H1 (cell line): ENCODE measurements around the gene LILRB2. TPM values are rescaled to one million over a fixed set of nuclear protein-coding genes. Genes with fewer than 3 reads are reported as not detected.
"Not testable (repeated sequence)": the region's sequence is repeated elsewhere in the genome, so short reads cannot be mapped to it uniquely, and the experiment has no call there.

Source experiments
- CTCF ChIA-PET: fragments of 300-600 bp; sonication (Branson Sonifier 250); formaldehyde crosslinking; loops from one replicate; lab custom pipeline; 2021; ENCODE audit not compliant: partially characterized antibody; lab: Charles Lee
- POLR2A ChIA-PET: fragments of 300-600 bp; sonication (Branson Sonifier 250); formaldehyde crosslinking; loops from one replicate; lab custom pipeline; 2021; ENCODE audit warnings: inconsistent platforms; ENCODE audit not compliant: partially characterized antibody; lab: Charles Lee
- DNase-seq, 2 experiments: peaks; one replicate each; pipeline versions ENCODE4 v3.0.0 to v3.0.0-alpha.2; 2010 to 2022; ENCODE audit warnings: low spot score in 2 of 2, low read depth in 1 of 2, mixed read lengths in 1 of 2
- FAIRE-seq: peaks from 2 replicates; lab custom pipeline; 2011; peaks lifted over from hg19 to GRCh38; lab: Jason Lieb, UNC
- H2AFZ ChIP-seq: 2 replicates; pipeline ENCODE4 v1.8.1; 2012; ENCODE audit warnings: low read length, inconsistent platforms
- H2AK5ac ChIP-seq: 2 replicates; pipeline ENCODE4 v1.6.1; 2013; ENCODE audit warnings: low read depth, low read length
- H2BK120ac ChIP-seq: replicated peaks from 2 replicates; pipeline ENCODE3; 2013; ENCODE audit warnings: low read depth, low read length, inconsistent platforms
- H2BK12ac ChIP-seq: 2 replicates; pipeline ENCODE4 v1.6.1; 2013; ENCODE audit warnings: low read depth, low read length
- H2BK15ac ChIP-seq: 2 replicates; pipeline ENCODE4 v1.6.1; 2013; ENCODE audit warnings: low read length
- H2BK20ac ChIP-seq: 2 replicates; pipeline ENCODE4 v1.6.1; 2013; ENCODE audit warnings: low read length
- H2BK5ac ChIP-seq: 2 replicates; pipeline ENCODE4 v1.6.1; 2013; ENCODE audit warnings: low read depth, low read length
- H3K14ac ChIP-seq: 2 replicates; pipeline ENCODE4 v1.6.1; 2013; ENCODE audit warnings: inconsistent platforms; ENCODE audit not compliant: insufficient read length
- H3K18ac ChIP-seq: 2 replicates; pipeline ENCODE4 v1.6.1; 2013; ENCODE audit warnings: low read length; ENCODE audit errors: extremely low read depth
- H3K23ac ChIP-seq: 2 replicates; pipeline ENCODE4 v1.6.1; 2013; ENCODE audit warnings: inconsistent platforms; ENCODE audit not compliant: insufficient read length
- H3K23me2 ChIP-seq: 2 replicates; pipeline ENCODE4 v1.6.1; 2013; ENCODE audit warnings: low read depth, low read length
- H3K27ac ChIP-seq: 2 replicates; pipeline ENCODE4 v1.6.1; 2011; ENCODE audit warnings: low read depth, low read length, inconsistent platforms
- H3K27me3 ChIP-seq, 4 experiments: replicated peaks in 1 of 4; 1 replicate in 1 of 4; 2 replicates in 3 of 4; pipeline versions ENCODE4 v1.6.1 to v1.8.1; 2011 to 2013; ENCODE audit warnings: low read length in 3 of 4, mild to moderate bottlenecking in 3 of 4, inconsistent platforms in 2 of 4, mixed read lengths in 2 of 4, moderate library complexity in 1 of 4; ENCODE audit not compliant: control insufficient read depth in 3 of 4, insufficient read depth in 3 of 4; ENCODE audit errors: extremely low read depth in 1 of 4
- H3K36me3 ChIP-seq, 4 experiments: 2 replicates each; pipeline versions ENCODE4 v1.6.1 to v1.8.1; 2011 to 2013; ENCODE audit warnings: mild to moderate bottlenecking in 4 of 4, low read length in 3 of 4, moderate library complexity in 2 of 4, control low read depth in 1 of 4, inconsistent platforms in 1 of 4; ENCODE audit not compliant: insufficient read depth in 4 of 4, control insufficient read depth in 2 of 4
- H3K4ac ChIP-seq: replicated peaks from 2 replicates; pipeline ENCODE3; 2013; ENCODE audit warnings: low read length, low read depth, mixed read lengths, inconsistent platforms; ENCODE audit not compliant: insufficient read length
- H3K4me1 ChIP-seq, 4 experiments: replicated peaks in 1 of 4; 1 replicate in 1 of 4; 2 replicates in 3 of 4; pipeline versions ENCODE4 v1.6.1 to v1.8.1; 2011 to 2013; ENCODE audit warnings: low read length in 3 of 4, inconsistent platforms in 2 of 4, mixed read lengths in 1 of 4; ENCODE audit not compliant: insufficient read depth in 4 of 4, control insufficient read depth in 3 of 4
- H3K4me2 ChIP-seq, 2 experiments: 2 replicates each; pipeline versions ENCODE4 v1.6.1 to v1.8.1; 2011 to 2013; ENCODE audit warnings: low read depth in 2 of 2, low read length in 2 of 2, control low read depth in 1 of 2, inconsistent platforms in 1 of 2, mild to moderate bottlenecking in 1 of 2; ENCODE audit not compliant: insufficient read depth in 1 of 2
- H3K4me3 ChIP-seq, 4 experiments: fragments of 200-600, 300-600 bp in 1 of 4; sonication (generic), shearing (Covaris generic), sonication (Bioruptor Twin) in 1 of 4; 2 replicates each; pipeline versions ENCODE4 v1.5.1 to v1.8.1; 2011 to 2016; ENCODE audit warnings: low read length in 4 of 4, low read depth in 3 of 4, control low read depth in 2 of 4, inconsistent platforms in 2 of 4, mild to moderate bottlenecking in 2 of 4, mixed read lengths in 1 of 4, moderate library complexity in 1 of 4; ENCODE audit not compliant: insufficient read depth in 2 of 4; ENCODE audit errors: extremely low read depth in 1 of 4
- H3K56ac ChIP-seq: replicated peaks from 2 replicates; pipeline ENCODE3; 2013; ENCODE audit warnings: low read depth, mild to moderate bottlenecking, mixed read lengths, low read length, inconsistent platforms; ENCODE audit not compliant: insufficient read length
- H3K79me1 ChIP-seq: 2 replicates; pipeline ENCODE4 v1.6.1; 2013; ENCODE audit warnings: low read depth, low read length, control low read depth
- H3K79me2 ChIP-seq, 2 experiments: 2 replicates each; pipeline versions ENCODE4 v1.6.1 to v1.8.1; 2012 to 2013; ENCODE audit warnings: low read length in 2 of 2, mild to moderate bottlenecking in 2 of 2, inconsistent platforms in 1 of 2; ENCODE audit not compliant: insufficient read depth in 2 of 2, control insufficient read depth in 1 of 2
- H3K9ac ChIP-seq, 4 experiments: replicated peaks in 1 of 4; 1 replicate in 1 of 4; 2 replicates in 3 of 4; pipeline versions ENCODE4 v1.6.1 to v1.8.1; 2011 to 2013; ENCODE audit warnings: low read depth in 3 of 4, low read length in 3 of 4, control low read depth in 2 of 4, mild to moderate bottlenecking in 2 of 4, moderate library complexity in 2 of 4, inconsistent platforms in 1 of 4; ENCODE audit errors: extremely low read depth in 1 of 4
- H3K9me3 ChIP-seq, 2 experiments: 2 replicates each; pipeline versions ENCODE4 v1.6.1 to v1.8.1; 2012 to 2013; ENCODE audit warnings: mild to moderate bottlenecking in 2 of 2, moderate library complexity in 2 of 2, control low read depth in 1 of 2, inconsistent platforms in 1 of 2, low read depth in 1 of 2, low read length in 1 of 2, mixed read lengths in 1 of 2; ENCODE audit not compliant: insufficient read depth in 2 of 2
- H4K20me1 ChIP-seq, 2 experiments: replicated peaks in 1 of 2; 2 replicates each; pipeline versions ENCODE3 to v1.8.1; 2011 to 2013; ENCODE audit warnings: inconsistent platforms in 2 of 2, low read length in 2 of 2, mild to moderate bottlenecking in 1 of 2; ENCODE audit not compliant: insufficient read depth in 2 of 2, control insufficient read depth in 1 of 2
- H4K5ac ChIP-seq: 2 replicates; pipeline ENCODE4 v1.6.1; 2013; ENCODE audit warnings: low read length, low read depth, mixed read lengths, inconsistent platforms; ENCODE audit not compliant: insufficient read length
- H4K8ac ChIP-seq: 2 replicates; pipeline ENCODE4 v1.8.0; 2013; ENCODE audit warnings: mild to moderate bottlenecking, moderate library complexity, low read length, inconsistent platforms; ENCODE audit not compliant: insufficient read depth; ENCODE audit errors: extremely low read depth
- H4K91ac ChIP-seq: replicated peaks from 2 replicates; pipeline ENCODE3; 2013; ENCODE audit warnings: low read length, mixed read lengths, inconsistent platforms; ENCODE audit not compliant: insufficient read length
- WGBS, 2 experiments: shearing (Covaris generic) in 1 of 2; methylation state at CpG; one replicate each; pipeline versions ENCODE4 v1.1.6 to v1.1.7; 2013 to 2015; ENCODE audit warnings: low lambda C conversion rate in 2 of 2, mixed read lengths in 2 of 2, inconsistent platforms in 1 of 2, low coverage in 1 of 2, missing lambda C conversion rate in 1 of 2; ENCODE audit not compliant: insufficient replicate concordance in 2 of 2, insufficient coverage in 1 of 2, insufficient read length in 1 of 2; ENCODE audit errors: extremely low coverage in 1 of 2, missing lambda C conversion rate in 1 of 2; 5-methylcytosine and 5-hydroxymethylcytosine counted together
- polyA plus RNA-seq, 7 experiments: library from polyadenylated mRNA; depleted of rRNA in 3 of 7; stranded (reverse) in 5 of 7; unstranded in 2 of 7; fragments of >200 nt in 5 of 7; fragments of 200-250 nt in 2 of 7; gene quantifications; 1 replicate in 5 of 7; 2 replicates in 1 of 7; 4 replicates in 1 of 7; pipeline versions ENCODE4 v1.2.1 to v1.2.3, GENCODE V29; 2011 to 2013; ENCODE audit warnings: missing spikeins in 2 of 7, mixed read lengths in 2 of 7
- total RNA-seq: library from RNA; stranded (reverse); fragmentation: NEBNext Ultra II Directional; extraction: Animal tissue kit (Norgen Biotek cat#: 25700); gene quantifications from 2 replicates; pipeline ENCODE4 v1.2.1, GENCODE V29; 2021

Gene LILRB2
- total and polyA plus RNA-seq, 2 of the 8 experiments (the other 6 are each of a cell fraction or from before 2014, with no cell fraction given) = not detected

GRCh38 chr19:54328781-54329180, 47.9 kb upstream of the LILRB2 start:
- H3K79me1 ChIP-seq, DNase-seq, H2AK5ac ChIP-seq, FAIRE-seq, POLR2A ChIA-PET, H3K23me2 ChIP-seq, H2AFZ ChIP-seq, H2BK12ac ChIP-seq, H2BK15ac ChIP-seq, H2BK20ac ChIP-seq, H2BK120ac ChIP-seq, H3K4me1 ChIP-seq, H3K23ac ChIP-seq, H4K20me1 ChIP-seq, H3K4me3 ChIP-seq, H2BK5ac ChIP-seq, H3K27ac ChIP-seq, H3K27me3 ChIP-seq, H4K91ac ChIP-seq, H3K56ac ChIP-seq, H3K9ac ChIP-seq, H3K79me2 ChIP-seq, H3K9me3 ChIP-seq, H3K4me2 ChIP-seq, H3K18ac ChIP-seq, H3K36me3 ChIP-seq, H4K5ac ChIP-seq, H3K4ac ChIP-seq, H3K14ac ChIP-seq, H4K8ac ChIP-seq: not testable (repeated sequence)
- 72% methylated on average over 5 of the region's 5 CpGs; no CpG with 5 or more reads in 1 of the 2 experiments for WGBS, 2 experiments
- CTCF ChIA-PET = interaction anchor here (0.6 to 5.3 kb wide), 2 partner anchors 19 to 63 kb away, joined by 3 to 56 read pairs; no protein-coding TSS in a partner anchor
